ENCODE data around the gene FOXC2.

The FOXC2 gene

DNA sequence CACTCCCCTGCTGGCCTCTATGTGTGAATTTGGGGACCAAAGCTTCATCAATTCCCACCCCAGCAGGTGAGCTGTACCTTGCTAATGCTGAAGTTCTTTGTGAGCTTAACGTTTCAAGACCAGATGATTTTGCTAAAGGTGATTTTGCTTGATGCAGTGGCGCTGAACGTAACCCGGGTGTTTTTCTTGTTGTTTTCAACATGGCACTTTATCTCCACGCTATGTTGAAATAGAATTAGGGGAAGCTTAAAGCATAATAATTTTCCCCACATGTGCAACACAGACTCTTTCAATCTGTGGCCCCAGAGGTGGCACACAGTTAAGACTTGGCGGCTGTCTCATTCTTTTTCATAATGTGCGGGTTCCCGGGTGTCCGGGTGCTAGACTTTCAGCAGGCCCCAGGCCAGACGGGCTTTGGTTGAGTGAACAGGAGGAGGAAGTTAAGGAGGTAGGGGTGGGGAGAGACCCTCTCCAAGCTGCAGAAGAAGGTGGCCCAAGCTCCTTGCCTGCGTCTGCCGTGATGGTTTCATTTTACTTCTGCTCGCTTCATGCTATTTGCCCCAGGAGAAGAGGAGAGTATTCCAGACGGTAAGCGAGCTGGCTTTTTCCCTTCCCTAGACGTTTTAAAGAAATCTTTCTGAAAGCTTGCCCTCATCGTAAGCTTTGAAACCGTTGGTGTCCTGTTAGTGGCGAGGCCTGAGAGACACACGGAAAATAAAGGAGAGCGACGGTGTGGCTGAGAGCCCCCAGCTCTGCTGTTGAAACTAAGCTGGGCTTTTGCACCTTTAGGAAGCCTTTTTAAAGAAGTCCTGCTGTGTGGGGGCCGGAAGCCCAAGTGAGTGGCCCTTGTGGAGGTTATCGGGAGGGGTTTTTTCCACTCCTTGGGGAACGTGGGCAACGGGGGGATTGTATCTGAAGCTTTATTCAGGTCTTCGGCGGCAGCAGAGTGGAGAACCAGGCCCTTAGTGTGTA is 4.2 kb downstream of the FOXC2 start:
- H3K27ac ChIP-seq (ENCODE audit: low read depth, low read length): no peak overlapping the region
- peaks cover 74 to 76% of the 10 kb centered on the region in 2 donors for H3K27me3 ChIP-seq (ENCODE audit: control insufficient read depth in 1 of 2, insufficient read depth in 2 of 2, low read length in 2 of 2)
- no peaks in the 10 kb centered on the region for H3K36me3 ChIP-seq (ENCODE audit: insufficient read depth, low read length)
- H3K4me1 ChIP-seq (ENCODE audit: insufficient read depth, low read length): no peaks in the 10 kb centered on the region
- H3K9ac ChIP-seq (ENCODE audit: low read length): no peak overlapping the region
- no peak overlapping the region for H3K4me3 ChIP-seq (ENCODE audit: low read depth in 1 of 2, low read length in 2 of 2)
- H3K9me3 ChIP-seq (ENCODE audit: low read length): no peaks in the 10 kb centered on the region

- H3K36me3 ChIP-seq (ENCODE audit: insufficient read depth, low read length): no peaks in the 10 kb centered on the region
- no peak overlapping the region for H3K27ac ChIP-seq (ENCODE audit: low read depth, low read length)
- peaks cover 76% of the 10 kb centered on the region in 2 donors for H3K27me3 ChIP-seq (ENCODE audit: control insufficient read depth in 1 of 2, insufficient read depth in 2 of 2, low read length in 2 of 2)
- H3K9me3 ChIP-seq (ENCODE audit: low read length): no peaks in the 10 kb centered on the region
- H3K4me1 ChIP-seq (ENCODE audit: insufficient read depth, low read length): no peaks in the 10 kb centered on the region
- H3K9ac ChIP-seq (ENCODE audit: low read length): no peak overlapping the region
- H3K4me3 ChIP-seq (ENCODE audit: low read depth in 1 of 2, low read length in 2 of 2): no peak overlapping the region
Observed at GRCh38 chr16:86571530-86571915, 4.9 kb downstream of the FOXC2 start.

- H3K27ac ChIP-seq (ENCODE audit: low read depth, low read length): no peak overlapping the region
- peaks cover 81% of the 10 kb centered on the region in 2 donors for H3K27me3 ChIP-seq (ENCODE audit: control insufficient read depth in 1 of 2, insufficient read depth in 2 of 2, low read length in 2 of 2)
- H3K9me3 ChIP-seq (ENCODE audit: low read length): no peaks in the 10 kb centered on the region
- H3K4me1 ChIP-seq (ENCODE audit: insufficient read depth, low read length): no peaks in the 10 kb centered on the region
- H3K36me3 ChIP-seq (ENCODE audit: insufficient read depth, low read length): no peaks in the 10 kb centered on the region
- no peak overlapping the region for H3K4me3 ChIP-seq (ENCODE audit: low read depth in 1 of 2, low read length in 2 of 2)
- H3K9ac ChIP-seq (ENCODE audit: low read length): no peak overlapping the region
Observed at GRCh38 chr16:86572041-86572521, 5.5 kb downstream of the FOXC2 start.

- peaks cover 81% of the 10 kb centered on the region in 2 donors for H3K27me3 ChIP-seq (ENCODE audit: control insufficient read depth in 1 of 2, insufficient read depth in 2 of 2, low read length in 2 of 2)
- H3K9ac ChIP-seq (ENCODE audit: low read length): no peak overlapping the region
- H3K36me3 ChIP-seq (ENCODE audit: insufficient read depth, low read length): no peaks in the 10 kb centered on the region
- H3K4me3 ChIP-seq (ENCODE audit: low read depth in 1 of 2, low read length in 2 of 2): no peak overlapping the region
- H3K9me3 ChIP-seq (ENCODE audit: low read length): no peaks in the 10 kb centered on the region
- H3K4me1 ChIP-seq (ENCODE audit: insufficient read depth, low read length): no peaks in the 10 kb centered on the region
- H3K27ac ChIP-seq (ENCODE audit: low read depth, low read length): no peak overlapping the region
Observed at GRCh38 chr16:86572606-86573005, 6.0 kb downstream of the FOXC2 start.

GRCh38 chr16:86573215-86573614 is 6.6 kb downstream of the FOXC2 start:
- no peaks in the 10 kb centered on the region for H3K9me3 ChIP-seq (ENCODE audit: low read length)
- no peak overlapping the region for H3K4me3 ChIP-seq (ENCODE audit: low read depth in 1 of 2, low read length in 2 of 2)
- H3K27ac ChIP-seq (ENCODE audit: low read depth, low read length): no peak overlapping the region
- no peaks in the 10 kb centered on the region for H3K36me3 ChIP-seq (ENCODE audit: insufficient read depth, low read length)
- H3K9ac ChIP-seq (ENCODE audit: low read length): no peak overlapping the region
- H3K4me1 ChIP-seq (ENCODE audit: insufficient read depth, low read length): no peaks in the 10 kb centered on the region
- H3K27me3 ChIP-seq (ENCODE audit: control insufficient read depth in 1 of 2, insufficient read depth in 2 of 2, low read length in 2 of 2): peaks cover 83 to 87% of the 10 kb centered on the region in 2 donors

GRCh38 chr16:86573646-86574508 is 7.2 kb downstream of the FOXC2 start:
- Histone ChIP-seq H3K9ac (ENCODE audit: low read length) (no peak overlapping the region), H3K36me3 (ENCODE audit: insufficient read depth, low read length) (no peaks in the 10 kb centered on the region), H3K4me1 (ENCODE audit: insufficient read depth, low read length) (no peaks in the 10 kb centered on the region), H3K27me3 (ENCODE audit: control insufficient read depth in 1 of 2, insufficient read depth in 2 of 2, low read length in 2 of 2) (peaks cover 84 to 85% of the 10 kb centered on the region in 2 donors), H3K27ac (ENCODE audit: low read depth, low read length) (no peak overlapping the region), H3K9me3 (ENCODE audit: low read length) (no peaks in the 10 kb centered on the region), H3K4me3 (ENCODE audit: low read depth in 1 of 2, low read length in 2 of 2) (no peak overlapping the region)

DNA sequence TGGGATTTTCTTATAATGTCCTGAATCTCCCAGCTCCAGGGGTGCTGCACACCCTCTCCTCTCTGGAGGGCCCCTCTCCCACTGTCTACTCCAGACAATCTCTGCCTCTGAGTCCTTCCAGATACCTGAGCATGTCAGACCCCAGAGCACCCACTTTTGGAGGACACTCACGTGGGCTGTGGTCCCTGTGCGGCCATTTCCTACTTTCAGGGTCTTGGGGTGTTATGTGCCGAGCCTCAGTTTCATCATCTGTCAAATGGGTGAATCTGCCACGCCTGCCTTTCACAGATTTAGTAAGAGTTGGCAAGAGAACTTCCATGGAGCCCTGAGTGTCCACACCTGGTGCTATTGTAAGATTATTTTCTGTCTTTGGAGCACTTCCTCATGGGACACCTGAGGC is 8.0 kb downstream of the FOXC2 start:
- Histone ChIP-seq H3K9me3 (ENCODE audit: low read length) (no peaks in the 10 kb centered on the region), H3K36me3 (ENCODE audit: insufficient read depth, low read length) (no peaks in the 10 kb centered on the region), H3K27ac (ENCODE audit: low read depth, low read length) (no peak overlapping the region), H3K4me3 (ENCODE audit: low read depth in 1 of 2, low read length in 2 of 2) (no peak overlapping the region), H3K9ac (ENCODE audit: low read length) (no peak overlapping the region), H3K27me3 (ENCODE audit: control insufficient read depth in 1 of 2, insufficient read depth in 2 of 2, low read length in 2 of 2) (peaks cover 79 to 85% of the 10 kb centered on the region in 2 donors), H3K4me1 (ENCODE audit: insufficient read depth, low read length) (no peaks in the 10 kb centered on the region)

DNA sequence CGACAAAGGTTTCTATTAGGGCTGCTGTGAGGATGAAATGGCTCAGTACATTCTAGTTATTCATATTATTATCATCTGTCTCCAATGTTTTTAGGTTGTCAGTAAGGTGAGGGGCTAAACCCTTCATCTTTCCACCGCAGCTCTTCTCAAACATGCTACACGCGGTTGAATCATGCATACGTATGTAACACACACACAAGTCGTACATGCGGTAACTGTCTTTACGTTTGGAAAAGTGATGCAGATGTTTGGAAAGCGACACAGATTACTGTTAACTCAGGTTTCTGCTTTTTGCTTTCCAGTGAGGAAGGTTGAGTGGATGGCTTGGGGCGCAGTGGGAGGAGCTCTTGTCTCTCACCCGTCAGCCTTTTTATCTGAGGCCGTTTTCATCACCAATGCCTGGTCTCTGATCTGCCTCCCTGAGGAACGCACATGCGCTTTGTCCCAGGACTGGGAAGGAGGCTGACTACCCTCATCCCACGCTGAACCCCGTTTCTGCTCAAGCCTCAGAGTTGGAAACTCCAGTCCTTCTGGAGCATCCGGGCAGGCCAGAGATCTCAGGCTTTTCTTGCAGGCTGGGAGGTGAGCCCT is 8.6 kb downstream of the FOXC2 start:
- H3K9me3 ChIP-seq (ENCODE audit: low read length): no peaks in the 10 kb centered on the region
- H3K4me3 ChIP-seq (ENCODE audit: low read depth in 1 of 2, low read length in 2 of 2): no peak overlapping the region
- no peaks in the 10 kb centered on the region for H3K36me3 ChIP-seq (ENCODE audit: insufficient read depth, low read length)
- H3K4me1 ChIP-seq (ENCODE audit: insufficient read depth, low read length): no peaks in the 10 kb centered on the region
- H3K27me3 ChIP-seq (ENCODE audit: control insufficient read depth in 1 of 2, insufficient read depth in 2 of 2, low read length in 2 of 2): peaks cover 79 to 85% of the 10 kb centered on the region in 2 donors
- H3K27ac ChIP-seq (ENCODE audit: low read depth, low read length): no peak overlapping the region
- no peak overlapping the region for H3K9ac ChIP-seq (ENCODE audit: low read length)

DNA sequence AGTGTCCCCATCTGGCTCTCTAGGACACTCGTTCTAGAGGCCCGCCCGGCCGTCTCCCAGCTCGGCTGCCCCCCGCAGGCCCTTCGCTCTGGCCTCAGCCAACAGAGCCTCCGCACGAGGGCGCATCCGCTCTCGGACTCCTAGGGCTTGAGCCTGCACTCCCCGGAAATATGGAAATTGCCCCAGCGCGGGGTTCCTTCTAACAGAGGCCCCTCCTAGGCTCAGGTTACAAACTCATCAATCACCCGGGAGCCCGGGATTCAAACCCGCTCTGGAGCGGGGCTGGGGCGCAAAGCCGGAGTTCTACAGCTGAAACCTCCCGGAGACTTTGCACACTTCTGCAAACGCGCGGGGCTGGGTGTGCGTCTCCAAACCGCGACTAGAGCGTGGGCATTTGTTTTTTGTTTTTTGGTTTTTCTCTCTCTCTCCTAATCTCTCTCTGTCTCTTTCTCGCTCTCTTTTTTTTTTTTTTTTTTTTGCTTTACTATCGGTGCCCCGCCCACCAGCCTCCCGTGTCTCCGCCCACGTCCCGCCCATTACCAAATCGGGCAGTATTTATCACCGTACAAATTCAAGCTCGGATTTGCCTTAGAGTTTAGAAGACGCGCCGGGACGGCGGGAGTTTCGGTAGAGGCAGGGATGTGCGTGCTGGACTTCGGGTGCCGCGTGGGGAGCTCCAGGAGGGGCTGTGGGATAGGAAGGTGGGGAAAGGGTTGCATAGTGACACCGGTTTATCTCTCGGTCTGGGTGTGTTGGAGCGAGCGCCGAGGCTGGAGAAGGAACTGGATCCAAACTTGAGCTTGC is 9.3 kb downstream of the FOXC2 start:
- no peak overlapping the region for H3K9ac ChIP-seq (ENCODE audit: low read length)
- no peaks in the 10 kb centered on the region for H3K9me3 ChIP-seq (ENCODE audit: low read length)
- H3K4me3 ChIP-seq (ENCODE audit: low read depth in 1 of 2, low read length in 2 of 2): peak overlapping the region in 1 of 2 donors; percentile 18
- peaks cover 73 to 86% of the 10 kb centered on the region in 2 donors for H3K27me3 ChIP-seq (ENCODE audit: control insufficient read depth in 1 of 2, insufficient read depth in 2 of 2, low read length in 2 of 2)
- no peaks in the 10 kb centered on the region for H3K36me3 ChIP-seq (ENCODE audit: insufficient read depth, low read length)
- no peaks in the 10 kb centered on the region for H3K4me1 ChIP-seq (ENCODE audit: insufficient read depth, low read length)
- no peak overlapping the region for H3K27ac ChIP-seq (ENCODE audit: low read depth, low read length)

GRCh38 chr16:86576591-86577313 is 10.1 kb downstream of the FOXC2 start:
- H3K27ac ChIP-seq (ENCODE audit: low read depth, low read length): no peak overlapping the region
- no peak overlapping the region for H3K9ac ChIP-seq (ENCODE audit: low read length)
- no peaks in the 10 kb centered on the region for H3K4me1 ChIP-seq (ENCODE audit: insufficient read depth, low read length)
- H3K36me3 ChIP-seq (ENCODE audit: insufficient read depth, low read length): no peaks in the 10 kb centered on the region
- H3K4me3 ChIP-seq (ENCODE audit: low read depth in 1 of 2, low read length in 2 of 2): peak overlapping the region in 1 of 2 donors; percentile 18
- no peaks in the 10 kb centered on the region for H3K9me3 ChIP-seq (ENCODE audit: low read length)
- peaks cover 65 to 78% of the 10 kb centered on the region in 2 donors for H3K27me3 ChIP-seq (ENCODE audit: control insufficient read depth in 1 of 2, insufficient read depth in 2 of 2, low read length in 2 of 2)
